Activated naive CD4-positive, alpha-beta T cell treated with anti-CD3 and anti-CD28 coated beads for 36 hours (primary cell): ENCODE data around the gene MNAT1. TPM values are rescaled to one million over a fixed set of nuclear protein-coding genes. Genes with fewer than 3 reads are reported as not detected.
"Not testable (repeated sequence)": the region's sequence is repeated elsewhere in the genome, so short reads cannot be mapped to it uniquely, and the experiment has no call there.

ENCODE experiments used
- CTCF ChIA-PET: fragments of 350-600 bp; sonication (Branson Sonifier 250); formaldehyde crosslinking; loops from one replicate; lab custom pipeline; 2021; ENCODE audit warnings: antibody characterized with exemption; lab: Charles Lee
- DNase-seq: peaks from one replicate; pipeline ENCODE4 v3.0.0-alpha.2; 2020
- H3K27ac Mint-ChIP-seq: one replicate; pipeline ENCODE4 v1.8.0; 2021; ENCODE audit warnings: mild to moderate bottlenecking, mixed read lengths
- H3K27me3 Mint-ChIP-seq: one replicate; pipeline ENCODE4 v1.8.0; 2021; ENCODE audit warnings: low read depth, mixed read lengths
- H3K36me3 Mint-ChIP-seq: one replicate; pipeline ENCODE4 v1.8.0; 2021; ENCODE audit warnings: low read depth, mixed read lengths
- H3K4me1 Mint-ChIP-seq: one replicate; pipeline ENCODE4 v1.8.0; 2021; ENCODE audit warnings: low read depth, mixed read lengths
- H3K4me3 Mint-ChIP-seq: one replicate; pipeline ENCODE4 v1.8.0; 2021; ENCODE audit warnings: mild to moderate bottlenecking, moderate library complexity, mixed read lengths
- H3K9me3 Mint-ChIP-seq: one replicate; pipeline ENCODE4 v1.8.0; 2021; ENCODE audit warnings: mixed read lengths
- intact Hi-C: fragments of 100-400 bp; cut with micrococcal nuclease; formaldehyde crosslinking; loops from one replicate; pipeline ENCODE4 v1.15.1; 2023
- total RNA-seq, 2 experiments: library from RNA; stranded (reverse); gene quantifications; one replicate each; pipeline ENCODE4 v1.2.3, GENCODE V29; 2021

The MNAT1 gene
- total RNA-seq, 2 experiments from 2014 or later, result 44.0 to 44.2 TPM

- not testable (repeated sequence) for H3K4me3 Mint-ChIP-seq, H3K9me3 Mint-ChIP-seq, H3K36me3 Mint-ChIP-seq, H3K27me3 Mint-ChIP-seq, DNase-seq
- CTCF ChIA-PET, result interaction anchor here (0.6 kb wide), 1 partner anchor 138 kb away, joined by 3 read pairs; no protein-coding TSS in a partner anchor
- peak overlapping the region; percentile 20 for H3K27ac Mint-ChIP-seq
- H3K4me1 Mint-ChIP-seq, result peaks cover 14% of the 10 kb centered on the region
- intact Hi-C loops, result loop anchor here (1.0 kb wide), 1 partner anchor 27 kb away; no protein-coding TSS in a partner anchor
Observed at GRCh38 chr14:60779745-60780514, 45.4 kb downstream of the MNAT1 start.

GRCh38 chr14:60780558-60780957, 46.0 kb downstream of the MNAT1 start:
- intact Hi-C loops, result loop anchor here (1.0 kb wide), 1 partner anchor 27 kb away; no protein-coding TSS in a partner anchor
- H3K4me3 Mint-ChIP-seq, result not testable (repeated sequence)

GRCh38 chr14:60786905-60787304, 52.3 kb downstream of the MNAT1 start:
- Mint-ChIP-seq H3K4me1 (peaks cover 2% of the 10 kb centered on the region), H3K9me3 (no peaks in the 10 kb centered on the region), H3K27me3 (no peaks in the 10 kb centered on the region), H3K27ac (no peak overlapping the region), H3K4me3 (no peak overlapping the region), H3K36me3 (peaks cover 12% of the 10 kb centered on the region)
- CTCF ChIA-PET, result no interaction called here
- DNase-seq, result no peak
- intact Hi-C loops, result no loop called here

More at GRCh38 chr14:60780558-60780957, 46.0 kb downstream of the MNAT1 start:
- H3K36me3 Mint-ChIP-seq, H3K27ac Mint-ChIP-seq, H3K9me3 Mint-ChIP-seq, H3K27me3 Mint-ChIP-seq, CTCF ChIA-PET, DNase-seq: not testable (repeated sequence)
- peaks cover 14% of the 10 kb centered on the region for H3K4me1 Mint-ChIP-seq

GRCh38 chr14:60789656-60790055, 55.1 kb downstream of the MNAT1 start:
- peaks cover 17% of the 10 kb centered on the region for H3K36me3 Mint-ChIP-seq
- no peaks in the 10 kb centered on the region for H3K9me3 Mint-ChIP-seq
- no peak for DNase-seq
- CTCF ChIA-PET, result no interaction called here
- H3K4me1 Mint-ChIP-seq, result peaks cover 2% of the 10 kb centered on the region
- no peak overlapping the region for H3K27ac Mint-ChIP-seq
- intact Hi-C loops, result no loop called here
- no peaks in the 10 kb centered on the region for H3K27me3 Mint-ChIP-seq
- H3K4me3 Mint-ChIP-seq, result no peak overlapping the region

GRCh38 chr14:60790850-60791249, 56.3 kb downstream of the MNAT1 start:
- Mint-ChIP-seq H3K27ac (no peak overlapping the region), H3K4me1 (peaks cover 2% of the 10 kb centered on the region), H3K4me3 (no peak overlapping the region), H3K36me3 (peaks cover 18% of the 10 kb centered on the region), H3K9me3 (no peaks in the 10 kb centered on the region), H3K27me3 (no peaks in the 10 kb centered on the region)
- no peak for DNase-seq
- intact Hi-C loops, result no loop called here
- CTCF ChIA-PET, result no interaction called here

DNA sequence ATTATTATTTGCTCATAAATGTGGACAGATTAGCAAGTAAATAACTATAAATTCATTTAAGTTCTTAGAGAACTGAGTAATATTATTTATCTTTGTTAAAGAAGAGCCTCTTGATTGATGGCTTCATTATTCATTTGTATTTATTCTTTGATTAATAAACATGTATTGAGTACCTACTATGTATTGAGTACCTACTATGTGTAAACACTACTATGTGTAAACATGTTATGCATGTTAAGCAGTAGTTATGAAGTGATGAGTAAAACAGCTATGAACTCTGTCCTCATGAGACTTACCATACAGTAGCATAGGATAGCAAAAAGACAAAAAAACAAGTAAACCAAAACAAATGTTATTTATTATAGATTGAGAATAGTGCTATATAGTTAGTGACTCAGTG, 61.9 kb downstream of the MNAT1 start:
- Mint-ChIP-seq H3K27ac (no peak overlapping the region), H3K9me3 (no peaks in the 10 kb centered on the region), H3K4me1 (no peaks in the 10 kb centered on the region), H3K36me3 (peaks cover 23% of the 10 kb centered on the region), H3K27me3 (no peaks in the 10 kb centered on the region), H3K4me3 (no peak overlapping the region)
- no peak for DNase-seq
- CTCF ChIA-PET, result no interaction called here
- intact Hi-C loops, result no loop called here

DNA sequence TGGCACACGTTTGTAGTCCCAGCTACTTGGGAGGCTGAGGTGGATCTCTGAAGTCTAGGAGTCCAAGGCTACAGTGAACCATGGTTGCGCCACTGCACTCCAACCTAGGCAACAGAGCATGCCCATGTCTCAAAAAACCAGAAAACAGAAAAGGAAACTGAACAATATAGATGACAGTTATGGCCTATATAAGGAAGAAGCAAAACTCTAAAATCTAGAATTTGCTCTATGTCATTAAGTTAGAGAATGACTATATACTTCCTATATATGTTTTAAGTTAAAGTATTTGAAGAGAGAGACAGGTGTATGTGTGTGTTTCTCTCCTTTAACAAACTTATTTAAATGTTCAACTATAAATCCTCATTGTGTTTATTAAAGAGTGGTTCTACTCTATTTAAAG, 65.8 kb downstream of the MNAT1 start:
- Mint-ChIP-seq H3K27me3 (no peaks in the 10 kb centered on the region), H3K27ac (no peak overlapping the region), H3K36me3 (peaks cover 22% of the 10 kb centered on the region), H3K4me1 (no peaks in the 10 kb centered on the region), H3K4me3 (no peak overlapping the region), H3K9me3 (no peaks in the 10 kb centered on the region)
- CTCF ChIA-PET, result interaction anchor here (0.6 kb wide), 1 partner anchor 468 kb away, joined by 7 read pairs; no protein-coding TSS in a partner anchor
- DNase-seq, result no peak
- intact Hi-C loops, result no loop called here

GRCh38 chr14:60803871-60804270, 69.3 kb downstream of the MNAT1 start:
- CTCF ChIA-PET, result no interaction called here
- no peak for DNase-seq
- Mint-ChIP-seq H3K27ac (no peak overlapping the region), H3K4me1 (peaks cover 5% of the 10 kb centered on the region), H3K9me3 (no peaks in the 10 kb centered on the region), H3K36me3 (peaks cover 9% of the 10 kb centered on the region), H3K4me3 (no peak overlapping the region), H3K27me3 (no peaks in the 10 kb centered on the region)
- intact Hi-C loops, result no loop called here

- no peak for DNase-seq
- Mint-ChIP-seq H3K27me3 (no peaks in the 10 kb centered on the region), H3K4me3 (no peak overlapping the region), H3K27ac (no peak overlapping the region), H3K4me1 (peaks cover 5% of the 10 kb centered on the region), H3K9me3 (no peaks in the 10 kb centered on the region), H3K36me3 (peaks cover 5% of the 10 kb centered on the region)
- CTCF ChIA-PET, result no interaction called here
- intact Hi-C loops, result no loop called here
Observed at GRCh38 chr14:60805841-60806430, 71.4 kb downstream of the MNAT1 start.

DNA sequence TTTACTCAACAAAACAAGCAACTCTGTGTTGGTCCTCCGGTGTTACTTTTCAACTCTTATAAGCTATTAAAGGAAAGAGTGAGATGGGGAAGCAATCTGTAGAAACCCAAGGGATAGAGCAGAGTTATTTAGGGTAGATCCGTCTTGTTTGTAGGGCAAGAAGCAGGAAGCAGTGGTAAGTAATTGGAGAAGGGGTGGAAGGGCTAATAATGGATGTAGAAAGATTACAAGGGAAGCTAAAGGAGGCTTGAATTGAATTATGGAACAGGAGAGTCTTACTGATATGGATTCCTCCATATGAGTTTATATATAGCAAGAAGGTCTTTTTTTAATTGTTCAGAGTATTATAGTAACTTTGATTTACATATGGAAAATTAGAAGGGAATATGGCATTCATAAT, 72.7 kb downstream of the MNAT1 start:
- H3K36me3 Mint-ChIP-seq, result peaks cover 10% of the 10 kb centered on the region
- no peaks in the 10 kb centered on the region for H3K27me3 Mint-ChIP-seq
- no peak overlapping the region for H3K27ac Mint-ChIP-seq
- H3K4me1 Mint-ChIP-seq, result peaks cover 5% of the 10 kb centered on the region
- intact Hi-C loops, result no loop called here
- CTCF ChIA-PET, result no interaction called here
- DNase-seq, result no peak
- no peaks in the 10 kb centered on the region for H3K9me3 Mint-ChIP-seq
- no peak overlapping the region for H3K4me3 Mint-ChIP-seq

GRCh38 chr14:60807971-60808370, 73.4 kb downstream of the MNAT1 start:
- CTCF ChIA-PET, result interaction anchor here (0.7 kb wide), 1 partner anchor 309 kb away, joined by 3 read pairs; no protein-coding TSS in a partner anchor
- no peak overlapping the region for H3K4me3 Mint-ChIP-seq
- intact Hi-C loops, result no loop called here
- peaks cover 13% of the 10 kb centered on the region for H3K36me3 Mint-ChIP-seq
- peaks cover 5% of the 10 kb centered on the region for H3K4me1 Mint-ChIP-seq
- no peak overlapping the region for H3K27ac Mint-ChIP-seq
- H3K27me3 Mint-ChIP-seq, result no peaks in the 10 kb centered on the region
- no peak for DNase-seq
- H3K9me3 Mint-ChIP-seq, result no peaks in the 10 kb centered on the region

DNA sequence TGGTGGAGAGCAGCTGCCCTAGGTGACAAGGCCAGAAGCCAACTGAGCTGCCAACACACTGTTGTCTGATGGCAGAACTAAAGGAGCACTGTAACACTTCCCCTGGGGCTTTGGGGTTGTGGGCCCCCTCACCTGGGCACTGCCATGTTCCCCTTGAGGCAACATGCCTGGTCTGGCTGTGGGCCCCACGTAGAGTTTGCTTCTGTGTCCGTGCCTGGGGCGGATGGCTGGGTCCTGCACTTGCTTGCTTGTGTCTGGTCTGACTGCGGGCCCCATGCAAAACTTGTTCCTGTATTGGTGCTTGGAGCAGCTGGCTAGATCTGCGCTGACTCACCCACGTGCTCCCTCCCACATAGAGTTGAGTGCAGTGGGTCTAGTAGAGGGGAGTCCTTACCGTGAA, 78.4 kb downstream of the MNAT1 start:
- Mint-ChIP-seq H3K27me3 (no peaks in the 10 kb centered on the region), H3K27ac (no peak overlapping the region)
- intact Hi-C loops, result no loop called here

GRCh38 chr14:60815371-60815770, 80.8 kb downstream of the MNAT1 start:
- intact Hi-C loops, result no loop called here
- Mint-ChIP-seq H3K36me3 (peaks cover 24% of the 10 kb centered on the region), H3K27me3 (no peaks in the 10 kb centered on the region), H3K27ac (no peak overlapping the region), H3K4me1 (no peaks in the 10 kb centered on the region), H3K9me3 (no peaks in the 10 kb centered on the region), H3K4me3 (no peak overlapping the region)
- CTCF ChIA-PET, result no interaction called here
- DNase-seq, result no peak

More for the DNA sequence above, 78.4 kb downstream of the MNAT1 start:
- CTCF ChIA-PET, result no interaction called here
- Mint-ChIP-seq H3K4me1 (no peaks in the 10 kb centered on the region), H3K9me3 (no peaks in the 10 kb centered on the region), H3K4me3 (no peak overlapping the region), H3K36me3 (peaks cover 21% of the 10 kb centered on the region)
- DNase-seq, result no peak
